Smooth muscle cell (in vitro differentiated cells): ENCODE data around the gene ABCG1. TPM values are rescaled to one million over a fixed set of nuclear protein-coding genes. Genes with fewer than 3 reads are reported as not detected.

Experiments
- DNase-seq: peaks from one replicate; lab custom pipeline; 2025; ENCODE audit not compliant: unreplicated experiment; lab: John Stamatoyannopoulos, UW
- H2AFZ ChIP-seq: fragments of 200-600 bp; sonication (generic); 2 replicates; pipeline ENCODE4 v1.6.0; 2016; ENCODE audit warnings: antibody characterized with exemption, low read depth, mild to moderate bottlenecking
- H3F3A ChIP-seq: fragments of 200-600 bp; sonication (generic); 2 replicates; pipeline ENCODE4 v1.6.0; 2017; ENCODE audit warnings: antibody characterized with exemption, low read depth
- H3K27ac ChIP-seq: fragments of 200-600 bp; sonication (generic); 2 replicates; pipeline ENCODE4 v1.5.1; 2016; ENCODE audit warnings: low read depth, mild to moderate bottlenecking
- H3K27me3 ChIP-seq: fragments of 200-600 bp; sonication (generic); 2 replicates; pipeline ENCODE4 v1.6.1; 2016; ENCODE audit warnings: low read depth, mild to moderate bottlenecking
- H3K36me3 ChIP-seq: fragments of 200-600 bp; sonication (generic); 2 replicates; pipeline ENCODE4 v1.5.1; 2016; ENCODE audit warnings: low read depth
- H3K4me1 ChIP-seq: fragments of 200-600 bp; sonication (generic); 2 replicates; pipeline ENCODE4 v1.5.1; 2016; ENCODE audit warnings: low read depth
- H3K4me2 ChIP-seq: fragments of 200-600 bp; sonication (generic); 2 replicates; pipeline ENCODE4 v1.6.0; 2016; ENCODE audit warnings: mild to moderate bottlenecking
- H3K4me3 ChIP-seq: fragments of 200-600 bp; sonication (generic); 2 replicates; pipeline ENCODE4 v1.5.1; 2016; ENCODE audit warnings: mild to moderate bottlenecking
- H3K79me2 ChIP-seq: fragments of 200-600 bp; sonication (generic); 2 replicates; pipeline ENCODE4 v1.6.0; 2016; ENCODE audit warnings: low read depth, mild to moderate bottlenecking
- H3K9ac ChIP-seq: fragments of 200-600 bp; sonication (generic); 2 replicates; pipeline ENCODE4 v1.6.0; 2016; ENCODE audit warnings: low read depth
- H3K9me3 ChIP-seq: fragments of 200-600 bp; sonication (generic); replicated peaks from 2 replicates; pipeline ENCODE4 v1.5.1; 2016; ENCODE audit warnings: low read depth
- H4K20me1 ChIP-seq: fragments of 200-600 bp; sonication (generic); 2 replicates; pipeline ENCODE4 v1.6.0; 2016; ENCODE audit warnings: low read depth
- CTCF ChIP-seq: fragments of 200-600 bp; sonication (generic); IDR thresholded peaks from 2 replicates; pipeline ENCODE4 v1.5.1; 2017; ENCODE audit warnings: borderline replicate concordance, mild to moderate bottlenecking, antibody characterized with exemption; ENCODE audit not compliant: insufficient read depth, poor library complexity, severe bottlenecking
- WGBS: methylation state at CpG from one replicate; pipeline ENCODE4 v1.1.7; 2016; ENCODE audit warnings: low lambda C conversion rate; 5-methylcytosine and 5-hydroxymethylcytosine counted together
- polyA plus RNA-seq: library from polyadenylated mRNA; unstranded; fragments of >200 nt; fragmentation: Nextera tagmentation; extraction: Ambion mirVana; gene quantifications from 2 replicates; pipeline ENCODE4 v1.2.1, GENCODE V29; 2016
- total RNA-seq: library from RNA; depleted of rRNA; stranded (reverse); fragments of >200 nt; gene quantifications from 2 replicates; pipeline ENCODE4 v1.2.3, GENCODE V29; 2014

The ABCG1 gene
- total and polyA plus RNA-seq, 2 experiments from 2014 or later, result 0.55 to 2.9 TPM

GRCh38 chr21:42201615-42202161 is 17.3 kb upstream of the ABCG1 start:
- Histone ChIP-seq H3F3A (no peaks in the 10 kb centered on the region), H3K9me3 (peaks cover 4% of the 10 kb centered on the region), H4K20me1 (no peaks in the 10 kb centered on the region), H3K79me2 (no peaks in the 10 kb centered on the region), H3K36me3 (no peaks in the 10 kb centered on the region), H3K27ac (no peak overlapping the region), H2AFZ (no peak overlapping the region), H3K27me3 (peaks cover 1% of the 10 kb centered on the region), H3K9ac (no peak overlapping the region), H3K4me1 (no peaks in the 10 kb centered on the region), H3K4me3 (no peak overlapping the region), H3K4me2 (no peak overlapping the region)
- DNase-seq, result no peak
- no peak for TF ChIP-seq CTCF
- WGBS, result 82% methylated on average over 11 of the region's 11 CpGs

GRCh38 chr21:42202321-42202720 is 16.6 kb upstream of the ABCG1 start:
- H3K9me3 ChIP-seq, result peaks cover 4% of the 10 kb centered on the region
- WGBS, result 94% methylated on average over 10 of the region's 10 CpGs
- H3K4me1 ChIP-seq, result no peaks in the 10 kb centered on the region
- H3F3A ChIP-seq, result no peaks in the 10 kb centered on the region
- H3K4me3 ChIP-seq, result no peak overlapping the region
- no peaks in the 10 kb centered on the region for H4K20me1 ChIP-seq
- no peak overlapping the region for H3K4me2 ChIP-seq
- no peak overlapping the region for H3K9ac ChIP-seq
- no peak for DNase-seq
- no peaks in the 10 kb centered on the region for H3K79me2 ChIP-seq
- H3K36me3 ChIP-seq, result no peaks in the 10 kb centered on the region
- H3K27ac ChIP-seq, result no peak overlapping the region
- TF ChIP-seq CTCF, result no peak
- H2AFZ ChIP-seq, result no peak overlapping the region
- peaks cover 4% of the 10 kb centered on the region for H3K27me3 ChIP-seq

- no peak overlapping the region for H2AFZ ChIP-seq
- no peak for TF ChIP-seq CTCF
- H4K20me1 ChIP-seq, result no peaks in the 10 kb centered on the region
- H3K4me3 ChIP-seq, result no peak overlapping the region
- H3K79me2 ChIP-seq, result no peaks in the 10 kb centered on the region
- peaks cover 4% of the 10 kb centered on the region for H3K27me3 ChIP-seq
- H3K4me2 ChIP-seq, result no peak overlapping the region
- no peaks in the 10 kb centered on the region for H3F3A ChIP-seq
- no peak overlapping the region for H3K27ac ChIP-seq
- no peaks in the 10 kb centered on the region for H3K4me1 ChIP-seq
- 90% methylated on average over 5 of the region's 5 CpGs for WGBS
- H3K9me3 ChIP-seq, result peaks cover 4% of the 10 kb centered on the region
- H3K9ac ChIP-seq, result no peak overlapping the region
- H3K36me3 ChIP-seq, result no peaks in the 10 kb centered on the region
- DNase-seq, result no peak
Observed at GRCh38 chr21:42203321-42203720, 15.6 kb upstream of the ABCG1 start.

- H3K4me1 ChIP-seq, result no peaks in the 10 kb centered on the region
- no peaks in the 10 kb centered on the region for H3K36me3 ChIP-seq
- no peak overlapping the region for H2AFZ ChIP-seq
- no peak for TF ChIP-seq CTCF
- no peak overlapping the region for H3K4me2 ChIP-seq
- WGBS, result 68% methylated on average over 1 of the region's 1 CpG
- peaks cover 4% of the 10 kb centered on the region for H3K27me3 ChIP-seq
- H3F3A ChIP-seq, result no peaks in the 10 kb centered on the region
- no peak overlapping the region for H3K4me3 ChIP-seq
- DNase-seq, result no peak
- H4K20me1 ChIP-seq, result no peaks in the 10 kb centered on the region
- peaks cover 4% of the 10 kb centered on the region for H3K9me3 ChIP-seq
- H3K9ac ChIP-seq, result no peak overlapping the region
- no peak overlapping the region for H3K27ac ChIP-seq
- no peaks in the 10 kb centered on the region for H3K79me2 ChIP-seq
Observed at GRCh38 chr21:42203936-42204335, 15.0 kb upstream of the ABCG1 start.
